T-helper 22 cell (primary cell): ENCODE data around the gene ARGFX.
"Not testable (repeated sequence)": the region's sequence is repeated elsewhere in the genome, so short reads cannot be mapped to it uniquely, and the experiment has no call there.

Source experiments
- DNase-seq: peaks from one replicate; pipeline ENCODE4 v3.0.0-alpha.2; 2020; ENCODE audit warnings: low read depth

Gene ARGFX

DNA sequence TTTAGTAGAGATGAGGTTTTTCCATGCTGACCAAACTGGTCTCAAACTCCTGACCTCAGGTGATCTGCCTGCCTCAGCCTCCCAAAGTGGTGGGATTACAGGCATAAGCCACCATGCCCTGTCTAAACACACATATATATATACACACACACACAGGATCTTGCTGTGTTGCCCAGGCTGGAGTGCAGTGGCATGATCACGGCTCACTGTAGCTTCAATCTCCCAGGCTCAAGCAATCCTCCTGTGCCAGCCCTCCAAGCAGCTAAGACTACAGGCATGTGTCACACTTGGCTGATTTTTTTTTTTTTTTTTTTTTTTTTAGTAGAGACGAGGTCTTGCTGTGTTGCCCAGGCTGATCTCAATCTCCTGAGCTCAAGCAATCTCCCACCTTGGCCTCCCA lies 32.2 kb downstream of the ARGFX start:
- DNase-seq = not testable (repeated sequence)

DNA sequence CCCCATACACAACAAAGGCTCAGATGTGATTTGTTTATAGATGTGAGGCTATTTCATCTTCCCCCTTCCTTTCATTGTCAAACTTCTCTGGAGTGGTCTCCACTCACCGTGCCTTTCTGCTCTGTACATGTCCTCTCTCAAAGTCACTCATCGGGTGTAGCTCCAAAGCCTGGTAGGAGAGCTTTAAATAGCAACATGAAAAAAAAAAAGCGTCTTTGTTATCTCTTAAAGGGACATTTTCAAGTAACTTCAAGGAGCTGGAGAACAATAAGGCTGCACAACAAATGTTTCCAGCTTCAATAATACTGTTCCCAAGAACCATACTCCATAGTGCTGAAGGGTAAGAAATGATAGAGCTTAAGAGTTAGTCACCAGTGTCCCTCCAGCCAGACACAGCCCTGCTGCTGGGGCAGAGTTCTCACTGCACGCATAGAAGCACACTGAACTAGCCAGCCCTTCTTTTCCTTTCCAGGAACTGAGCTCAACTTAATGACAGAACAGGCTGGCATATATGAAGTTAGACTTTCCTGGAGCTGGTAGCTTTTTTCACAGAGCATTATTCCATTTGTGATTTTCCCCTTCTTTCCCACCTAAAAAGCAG lies 33.6 kb downstream of the ARGFX start:
- no peak for DNase-seq

DNA sequence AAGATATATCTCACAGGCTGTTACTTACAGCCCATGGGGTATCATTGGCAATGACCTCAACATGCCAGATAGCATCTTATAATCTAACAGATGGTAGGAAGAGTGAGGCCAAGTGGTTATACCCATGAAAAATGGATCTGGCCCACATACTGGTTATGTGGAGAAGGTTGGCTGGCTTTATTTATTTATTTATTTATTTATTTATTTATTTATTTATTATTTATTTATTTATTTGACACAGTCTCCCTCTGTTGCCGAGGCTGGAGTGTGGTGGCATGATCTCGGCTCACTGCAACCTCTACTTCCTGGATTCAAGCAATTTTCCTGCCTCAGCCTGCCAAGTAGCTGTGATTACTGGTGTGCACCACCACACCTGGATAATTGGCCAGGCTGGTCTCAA lies 37.0 kb downstream of the ARGFX start:
- DNase-seq = no peak

DNA sequence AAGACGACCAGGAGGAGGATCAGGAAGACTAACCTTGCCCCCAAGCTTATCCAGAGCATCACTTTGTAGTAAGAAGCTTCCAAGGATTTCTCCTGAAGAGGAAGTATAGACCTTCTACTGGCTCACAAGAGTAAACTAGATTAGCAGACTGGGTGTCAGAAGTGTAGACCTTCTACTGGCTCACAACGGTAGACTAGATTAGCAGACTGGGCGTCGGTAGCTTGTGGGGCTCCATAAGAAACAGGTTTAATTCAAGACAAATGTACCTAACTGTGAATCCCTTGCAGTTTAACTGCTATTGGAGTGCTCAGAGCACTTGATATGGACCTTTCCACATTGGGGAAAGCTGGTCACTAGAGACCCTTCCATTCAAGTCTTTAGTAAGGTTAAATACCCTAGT lies 38.4 kb downstream of the ARGFX start:
- no peak for DNase-seq
